Keratinocyte (primary cell): ENCODE results near the gene TIFAB.

ENCODE experiments used
- CTCF ChIP-seq, 3 experiments: IDR thresholded peaks in 1 of 3; conservative IDR thresholded peaks in 1 of 3; optimal IDR thresholded peaks in 1 of 3; 2 replicates in 2 of 3; 3 replicates in 1 of 3; pipeline versions ENCODE3 to v1.5.1; 2011; ENCODE audit warnings: low read length in 3 of 3, mild to moderate bottlenecking in 3 of 3, moderate library complexity in 2 of 3, control low read depth in 1 of 3, inconsistent platforms in 1 of 3; ENCODE audit not compliant: insufficient read depth in 2 of 3; ENCODE audit errors: extremely low read depth in 1 of 3
- EZH2 ChIP-seq: IDR thresholded peaks from one replicate; pipeline ENCODE4 v1.6.1; 2012; ENCODE audit warnings: inconsistent platforms, mild to moderate bottlenecking, low read length, moderate library complexity

- TF ChIP-seq CTCF (optimal IDR thresholded peaks at IDR 0.05 in 1 of 3, IDR thresholded peaks at IDR 0.05 in 1 of 3, conservative IDR thresholded peaks at IDR 0.05 in 1 of 3; ENCODE audit: extremely low read depth in 1 of 3, insufficient read depth in 2 of 3, low read length in 3 of 3) (no peak), EZH2 (no peak)
These were observed 32.5 kb upstream of the TIFAB start for GRCh38 chr5:135484674-135485086.
